Neuronal stem cell (in vitro differentiated cells): ENCODE measurements around the gene TXNIP.
A peak's percentile ranks its signal among the peaks of the same experiment; 100 is the strongest.

Experiments
- DNase-seq: peaks from one replicate; pipeline ENCODE4 v3.0.0-alpha.2; 2013; ENCODE audit warnings: low spot score
- H2AFZ ChIP-seq: one replicate; pipeline ENCODE4 v1.6.1; 2013; ENCODE audit warnings: mild to moderate bottlenecking, low read length, inconsistent platforms
- H2AK5ac ChIP-seq: 2 replicates; pipeline ENCODE4 v1.6.1; 2013; ENCODE audit warnings: low read depth, mild to moderate bottlenecking, inconsistent platforms, low read length, moderate library complexity, mixed read lengths
- H2BK120ac ChIP-seq: 2 replicates; pipeline ENCODE4 v1.6.1; 2013; ENCODE audit warnings: low read depth, mild to moderate bottlenecking, inconsistent platforms, low read length, moderate library complexity, mixed read lengths
- H2BK12ac ChIP-seq: one replicate; pipeline ENCODE4 v1.6.1; 2013; ENCODE audit warnings: low read length, inconsistent platforms
- H2BK15ac ChIP-seq: 2 replicates; pipeline ENCODE4 v1.6.1; 2013; ENCODE audit warnings: mild to moderate bottlenecking, low read length, inconsistent platforms, mixed read lengths
- H2BK5ac ChIP-seq: one replicate; pipeline ENCODE4 v1.6.1; 2013; ENCODE audit warnings: inconsistent platforms, mild to moderate bottlenecking, low read length, moderate library complexity
- H3K14ac ChIP-seq: one replicate; pipeline ENCODE4 v1.6.1; 2013; ENCODE audit warnings: low read length, inconsistent platforms
- H3K18ac ChIP-seq: 2 replicates; pipeline ENCODE4 v1.6.1; 2013; ENCODE audit warnings: low read length, inconsistent platforms
- H3K23ac ChIP-seq: 2 replicates; pipeline ENCODE4 v1.6.1; 2013; ENCODE audit warnings: low read depth, mild to moderate bottlenecking, mixed read lengths, low read length, inconsistent platforms; ENCODE audit not compliant: poor library complexity
- H3K27ac ChIP-seq: replicated peaks from 3 replicates; pipeline ENCODE4 v1.5.1; 2013; ENCODE audit warnings: low read length, inconsistent platforms
- H3K27me3 ChIP-seq, 3 experiments: 2 replicates each; pipeline ENCODE4 v1.6.1; 2013; ENCODE audit warnings: low read length in 3 of 3, mild to moderate bottlenecking in 2 of 3, inconsistent platforms in 1 of 3, low read depth in 1 of 3, mixed read lengths in 1 of 3, moderate library complexity in 1 of 3; ENCODE audit not compliant: control insufficient read depth in 3 of 3, insufficient read depth in 3 of 3
- H3K36me3 ChIP-seq, 2 donors: replicated peaks in 1 of 2; 2 replicates each; pipeline ENCODE4 v1.6.1; 2013; ENCODE audit warnings: low read length in 2 of 2; ENCODE audit not compliant: control insufficient read depth in 2 of 2, insufficient read depth in 2 of 2
- H3K4ac ChIP-seq: 2 replicates; pipeline ENCODE4 v1.6.1; 2013; ENCODE audit warnings: inconsistent platforms, mild to moderate bottlenecking, low read length, moderate library complexity
- H3K4me1 ChIP-seq, 2 donors: 1 replicate in 1 of 2; 2 replicates in 1 of 2; pipeline ENCODE4 v1.6.1; 2013; ENCODE audit warnings: low read length in 2 of 2, low read depth in 1 of 2; ENCODE audit not compliant: control insufficient read depth in 2 of 2, insufficient read depth in 1 of 2
- H3K4me2 ChIP-seq: one replicate; pipeline ENCODE4 v1.6.1; 2013; ENCODE audit warnings: mild to moderate bottlenecking, low read length, inconsistent platforms; ENCODE audit not compliant: insufficient read depth, poor library complexity, severe bottlenecking
- H3K4me3 ChIP-seq, 2 donors: 2 replicates each; pipeline ENCODE4 v1.5.1; 2013; ENCODE audit warnings: low read length in 2 of 2, mild to moderate bottlenecking in 2 of 2, inconsistent platforms in 1 of 2, moderate library complexity in 1 of 2
- H3K79me1 ChIP-seq: one replicate; pipeline ENCODE4 v1.6.1; 2013; ENCODE audit warnings: low read depth, mild to moderate bottlenecking, inconsistent platforms, low read length, moderate library complexity
- H3K9ac ChIP-seq: one replicate; pipeline ENCODE4 v1.6.1; 2013; ENCODE audit warnings: mild to moderate bottlenecking, low read depth, low read length, inconsistent platforms; ENCODE audit not compliant: poor library complexity
- H3K9me3 ChIP-seq, 2 donors: replicated peaks in 1 of 2; 2 replicates each; pipeline versions ENCODE3 to v1.6.1; 2013; ENCODE audit warnings: low read length in 2 of 2, mild to moderate bottlenecking in 2 of 2, inconsistent platforms in 1 of 2, low read depth in 1 of 2, mixed read lengths in 1 of 2, moderate library complexity in 1 of 2; ENCODE audit not compliant: control insufficient read depth in 2 of 2, insufficient read depth in 1 of 2
- H4K8ac ChIP-seq: one replicate; pipeline ENCODE4 v1.6.1; 2013; ENCODE audit warnings: low read depth, mild to moderate bottlenecking, inconsistent platforms, low read length, moderate library complexity
- H4K91ac ChIP-seq: one replicate; pipeline ENCODE4 v1.6.1; 2013; ENCODE audit warnings: low read length, low read depth, mild to moderate bottlenecking, inconsistent platforms; ENCODE audit not compliant: poor library complexity
- WGBS, 2 donors: extraction: QIAGEN DNeasy Blood & Tissue Kit; methylation state at CpG; one replicate each; pipeline ENCODE4 v1.1.7; 2013; ENCODE audit warnings: missing lambda C conversion rate in 2 of 2, mixed read lengths in 1 of 2; ENCODE audit not compliant: insufficient read length in 2 of 2, insufficient replicate concordance in 1 of 2; ENCODE audit errors: extremely low coverage in 2 of 2; 5-methylcytosine and 5-hydroxymethylcytosine counted together

The TXNIP gene

DNA sequence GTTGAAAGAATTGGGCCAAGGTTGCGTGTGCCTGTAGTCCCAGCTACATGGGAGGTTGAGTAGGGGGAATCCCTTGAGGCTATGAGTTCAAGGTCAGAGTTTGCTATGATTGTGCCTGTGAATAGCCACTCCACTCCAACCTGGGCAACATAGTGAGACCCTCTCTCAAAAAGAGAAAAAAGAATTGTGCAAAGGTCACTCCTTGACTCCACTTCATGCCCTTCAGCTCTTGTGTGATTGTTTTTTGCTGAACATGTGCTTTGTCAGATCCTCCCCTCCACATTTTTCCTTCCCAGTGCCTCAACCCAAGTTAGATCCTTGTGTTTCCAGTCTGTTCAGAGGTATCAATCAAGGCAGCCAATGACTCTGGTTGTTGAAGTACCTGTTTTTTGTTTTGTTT is 8.5 kb downstream of the TXNIP start:
- Histone ChIP-seq H3K4me1 (peaks cover 7 to 22% of the 10 kb centered on the region in 2 donors), H3K79me1 (no peaks in the 10 kb centered on the region), H3K4me2 (no peak overlapping the region), H3K9me3 (peaks cover 0 to under 1% of the 10 kb centered on the region in 2 donors), H3K27ac (no peak overlapping the region), H3K4me3 (no peak overlapping the region), H2BK15ac (no peak overlapping the region), H3K23ac (no peak overlapping the region), H4K8ac (no peak overlapping the region), H3K18ac (no peak overlapping the region), H2BK120ac (no peak overlapping the region), H3K9ac (no peak overlapping the region), H2BK5ac (no peak overlapping the region), H3K27me3 (no peaks in the 10 kb centered on the region), H3K4ac (no peak overlapping the region), H4K91ac (no peak overlapping the region), H2AK5ac (no peak overlapping the region), H3K36me3 (peaks cover 3 to 14% of the 10 kb centered on the region in 2 donors), H2BK12ac (no peak overlapping the region), H3K14ac (no peak overlapping the region), H2AFZ (no peak overlapping the region)
- DNase-seq = no peak
- no CpG with 5 or more reads among the region's 1 CpG for WGBS, 2 donors

DNA sequence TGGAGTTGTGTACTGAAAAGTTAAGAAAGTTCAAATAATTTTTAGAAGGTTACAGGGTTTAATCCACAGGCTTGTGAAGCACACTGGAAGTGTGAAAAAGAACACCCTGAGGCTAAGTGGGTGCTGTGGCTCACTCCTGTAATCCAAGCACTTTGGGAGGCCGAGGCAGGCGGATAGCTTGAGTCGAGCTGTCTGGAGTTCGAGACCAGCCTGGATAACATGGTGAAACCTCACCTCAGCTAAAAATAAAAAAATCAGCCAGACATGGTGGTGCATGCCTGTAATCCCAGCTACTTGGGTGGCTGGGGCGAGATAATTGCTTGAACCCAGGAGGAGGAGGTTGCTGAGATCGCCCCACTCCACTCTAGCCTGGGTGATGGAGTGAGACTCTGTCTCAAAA is 9.8 kb downstream of the TXNIP start:
- H3K14ac ChIP-seq = no peak overlapping the region
- peaks cover 0 to under 1% of the 10 kb centered on the region in 2 donors for H3K36me3 ChIP-seq
- H3K27me3 ChIP-seq = no peaks in the 10 kb centered on the region
- no peak overlapping the region for H3K4me3 ChIP-seq
- no peak overlapping the region for H2BK5ac ChIP-seq
- H4K8ac ChIP-seq = no peak overlapping the region
- no peak overlapping the region for H3K4me2 ChIP-seq
- H3K9me3 ChIP-seq = no peaks in the 10 kb centered on the region
- no peak overlapping the region for H3K9ac ChIP-seq
- no peak overlapping the region for H2BK120ac ChIP-seq
- no peak overlapping the region for H4K91ac ChIP-seq
- no peaks in the 10 kb centered on the region for H3K79me1 ChIP-seq
- H2AFZ ChIP-seq = no peak overlapping the region
- H3K18ac ChIP-seq = no peak overlapping the region
- no peak overlapping the region for H3K4ac ChIP-seq
- no peak overlapping the region for H3K27ac ChIP-seq
- H2BK12ac ChIP-seq = no peak overlapping the region
- peaks cover 7 to 16% of the 10 kb centered on the region in 2 donors for H3K4me1 ChIP-seq
- no peak overlapping the region for H2AK5ac ChIP-seq
- no peak overlapping the region for H2BK15ac ChIP-seq
- no peak overlapping the region for H3K23ac ChIP-seq
- no CpG with 5 or more reads among the region's 6 CpGs for WGBS, 2 donors
- no peak for DNase-seq

DNA sequence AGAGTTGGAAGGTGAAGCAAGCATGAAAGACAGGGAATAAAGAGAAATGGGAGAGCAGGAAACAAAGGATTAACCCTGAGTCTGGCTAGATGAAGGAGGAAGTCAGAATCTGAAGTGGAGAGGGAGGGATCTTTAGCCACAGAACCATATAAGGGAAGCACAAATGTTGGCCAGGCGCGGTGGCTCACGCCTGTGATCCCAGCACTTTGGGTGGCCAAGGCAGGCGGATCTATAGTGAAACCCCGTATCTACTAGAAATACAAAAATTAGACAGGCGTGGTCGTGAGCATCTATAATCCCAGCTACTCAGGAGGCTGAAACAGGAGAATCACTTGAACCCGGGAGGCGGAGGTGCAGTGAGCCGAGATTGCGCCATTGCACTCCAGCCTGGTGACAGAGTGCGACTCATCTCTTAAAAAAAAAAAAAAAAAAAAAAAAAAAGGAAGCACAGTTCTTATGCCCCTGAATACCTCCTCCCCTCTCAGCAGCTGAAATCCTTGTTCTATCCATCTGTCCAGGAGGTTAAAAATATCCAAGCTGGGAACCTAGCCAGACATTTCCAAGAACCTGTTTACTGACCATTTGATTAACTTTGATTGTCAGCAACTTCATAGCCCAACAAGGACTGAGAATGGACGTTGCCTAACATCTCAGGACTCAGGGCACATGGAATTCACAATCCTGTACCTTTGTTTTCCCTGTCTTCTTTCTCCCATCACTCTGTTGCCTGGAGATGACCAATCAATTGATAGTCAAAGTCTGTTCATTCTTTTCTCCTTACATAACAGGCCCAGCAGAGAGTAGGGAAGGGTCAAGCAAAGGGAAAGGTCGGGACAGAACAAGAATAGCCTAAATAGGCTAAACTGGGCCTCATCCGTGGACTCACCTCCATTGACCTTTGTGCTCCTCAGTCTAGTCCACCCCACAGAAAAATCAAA is 10.6 kb downstream of the TXNIP start:
- H2BK5ac ChIP-seq = no peak overlapping the region
- H3K18ac ChIP-seq = no peak overlapping the region
- H3K4me2 ChIP-seq = no peak overlapping the region
- H4K91ac ChIP-seq = no peak overlapping the region
- no peak overlapping the region for H3K27ac ChIP-seq
- no peak overlapping the region for H3K9ac ChIP-seq
- no peaks in the 10 kb centered on the region for H3K27me3 ChIP-seq
- peaks cover 7 to 16% of the 10 kb centered on the region in 2 donors for H3K4me1 ChIP-seq
- no peaks in the 10 kb centered on the region for H3K9me3 ChIP-seq
- no peak overlapping the region for H3K4me3 ChIP-seq
- no peak overlapping the region for H3K4ac ChIP-seq
- no peak overlapping the region for H2AK5ac ChIP-seq
- H3K36me3 ChIP-seq = no peaks in the 10 kb centered on the region
- WGBS, 2 donors = no CpG with 5 or more reads among the region's 15 CpGs
- DNase-seq = no peak
- no peak overlapping the region for H3K14ac ChIP-seq
- peak overlapping the region; percentile 64 for H2AFZ ChIP-seq
- no peak overlapping the region for H2BK15ac ChIP-seq
- H3K79me1 ChIP-seq = no peaks in the 10 kb centered on the region
- H2BK120ac ChIP-seq = no peak overlapping the region
- H4K8ac ChIP-seq = no peak overlapping the region
- H3K23ac ChIP-seq = no peak overlapping the region
- no peak overlapping the region for H2BK12ac ChIP-seq

DNA sequence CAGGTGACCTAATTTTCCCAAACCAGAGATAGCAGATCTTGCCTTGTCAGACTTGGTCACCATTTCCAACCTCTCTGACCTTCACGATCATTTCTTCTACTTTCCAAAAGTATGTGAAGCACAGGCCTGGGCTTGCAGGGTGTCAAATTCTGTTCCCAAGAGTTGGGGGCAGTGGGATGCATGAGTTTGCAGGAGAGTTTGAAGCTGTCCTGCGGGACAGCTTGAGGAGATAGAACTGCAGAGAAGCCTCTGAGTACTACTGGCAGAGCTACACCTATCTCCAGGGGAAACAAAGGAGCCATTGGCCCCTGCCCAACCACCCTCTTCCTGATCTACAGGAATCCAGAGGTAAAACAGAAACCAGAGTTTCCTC is 11.3 kb downstream of the TXNIP start:
- H3K79me1 ChIP-seq = no peaks in the 10 kb centered on the region
- H3K23ac ChIP-seq = no peak overlapping the region
- DNase-seq = no peak
- no peak overlapping the region for H4K91ac ChIP-seq
- no peaks in the 10 kb centered on the region for H3K9me3 ChIP-seq
- H4K8ac ChIP-seq = no peak overlapping the region
- H3K9ac ChIP-seq = no peak overlapping the region
- no peak overlapping the region for H3K4me3 ChIP-seq
- H3K18ac ChIP-seq = no peak overlapping the region
- H3K14ac ChIP-seq = no peak overlapping the region
- H3K27me3 ChIP-seq = no peaks in the 10 kb centered on the region
- H2AFZ ChIP-seq = peak overlapping the region; percentile 64
- no peak overlapping the region for H2BK120ac ChIP-seq
- H2AK5ac ChIP-seq = no peak overlapping the region
- peaks cover 7 to 22% of the 10 kb centered on the region in 2 donors for H3K4me1 ChIP-seq
- H2BK15ac ChIP-seq = no peak overlapping the region
- no peak overlapping the region for H3K4me2 ChIP-seq
- WGBS, 2 donors = no CpG with 5 or more reads among the region's 2 CpGs
- H3K27ac ChIP-seq = no peak overlapping the region
- no peaks in the 10 kb centered on the region for H3K36me3 ChIP-seq
- no peak overlapping the region for H2BK5ac ChIP-seq
- no peak overlapping the region for H2BK12ac ChIP-seq
- no peak overlapping the region for H3K4ac ChIP-seq
